SK-N-SH treated with all-trans-retinoic acid at 6 μM for 48 hours (cell line): ENCODE measurements around the gene FLOT2.

Experiments
- ESRRG ChIP-seq: fragments of 250-450 bp; sonication (Bioruptor Pico); IDR thresholded peaks from 2 replicates; pipeline ENCODE4 v1.6.1; 2021; ENCODE audit warnings: mild to moderate bottlenecking
- PATZ1 ChIP-seq: fragments of 250-450 bp; sonication (Bioruptor Pico); IDR thresholded peaks from 2 replicates; pipeline ENCODE4 v1.8.0; 2020; ENCODE audit warnings: mild to moderate bottlenecking, moderate library complexity, borderline replicate concordance
- PPARA ChIP-seq: fragments of 250-450 bp; sonication (Bioruptor Pico); IDR thresholded peaks from 2 replicates; pipeline ENCODE4 v1.5.0; 2020; ENCODE audit warnings: mild to moderate bottlenecking, borderline replicate concordance
- RARB ChIP-seq: fragments of 250-450 bp; sonication (Bioruptor Pico); IDR thresholded peaks from 2 replicates; pipeline ENCODE4 v1.8.0; 2021; ENCODE audit warnings: mild to moderate bottlenecking, moderate library complexity
- SNAI2 ChIP-seq: fragments of 250-450 bp; sonication (Bioruptor Pico); IDR thresholded peaks from 2 replicates; pipeline ENCODE4 v1.5.0; 2020; ENCODE audit warnings: mild to moderate bottlenecking, moderate library complexity
- ZC3H10 ChIP-seq: fragments of 250-450 bp; sonication (Bioruptor Pico); IDR thresholded peaks from 2 replicates; pipeline ENCODE4 v1.5.1; 2021; ENCODE audit warnings: mild to moderate bottlenecking, moderate library complexity
- ZNF565 ChIP-seq: fragments of 450-650 bp; formaldehyde crosslinking; conservative IDR thresholded peaks from 2 replicates; pipeline ENCODE4 v1.5.0; 2020; ENCODE audit warnings: low read depth, mild to moderate bottlenecking, moderate library complexity
- ZNF70 ChIP-seq: fragments of 450-650 bp; formaldehyde crosslinking; IDR thresholded peaks from 2 replicates; pipeline ENCODE4 v1.5.0; 2020; ENCODE audit warnings: mild to moderate bottlenecking, moderate library complexity
- ZNF8 ChIP-seq: fragments of 450-650 bp; formaldehyde crosslinking; IDR thresholded peaks from 2 replicates; pipeline ENCODE4 v1.5.0; 2020; ENCODE audit warnings: mild to moderate bottlenecking, moderate library complexity

GRCh38 chr17:28878158-28878910 lies 19.2 kb downstream of the FLOT2 start:
- no peak for TF ChIP-seq ZC3H10 (CRISPR knock-in tag)
- TF ChIP-seq SNAI2 (CRISPR knock-in tag), result no peak
- TF ChIP-seq ZNF565 (CRISPR knock-in tag), result no peak
- TF ChIP-seq ZNF8 (CRISPR knock-in tag), result no peak
- no peak for TF ChIP-seq ESRRG (CRISPR knock-in tag)
- TF ChIP-seq PPARA (CRISPR knock-in tag), result no peak
- TF ChIP-seq RARB (CRISPR knock-in tag), result no peak
- no peak for TF ChIP-seq PATZ1 (CRISPR knock-in tag)
- no peak for TF ChIP-seq ZNF70
